ENCODE data around the gene GRIA4. TPM values are rescaled to one million over a fixed set of nuclear protein-coding genes. Genes with fewer than 3 reads are reported as not detected.

Gene GRIA4
- total RNA-seq, 2 experiments from 2014 or later = not detected

DNA sequence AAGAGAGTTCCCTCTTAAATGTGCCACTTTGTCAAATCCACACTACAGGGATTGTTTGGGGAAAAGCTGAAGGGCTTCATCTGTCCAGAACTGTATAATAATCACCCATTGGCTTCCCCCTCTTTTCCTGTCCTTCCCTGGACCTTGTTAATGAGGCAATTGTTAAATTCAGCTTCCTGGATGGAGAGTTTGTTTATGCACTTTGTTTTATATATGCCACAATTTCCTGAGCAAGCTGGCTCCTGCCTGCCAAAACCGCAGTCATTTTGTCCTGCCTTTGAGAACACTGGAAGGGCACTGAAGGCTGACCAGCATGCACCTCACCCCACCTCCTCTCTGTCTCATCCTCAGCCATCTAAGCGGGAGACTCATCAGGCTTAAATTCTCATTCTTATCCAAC lies 325.9 kb downstream of the GRIA4 start:
- POLR2A ChIA-PET = no interaction called here

GRCh38 chr11:105937331-105937730 lies 327.5 kb downstream of the GRIA4 start:
- CTCF ChIA-PET = no interaction called here
- no peaks in the 10 kb centered on the region for H3K4me1 Mint-ChIP-seq (ENCODE audit: low read depth)
- TF ChIP-seq, protein P1, sequence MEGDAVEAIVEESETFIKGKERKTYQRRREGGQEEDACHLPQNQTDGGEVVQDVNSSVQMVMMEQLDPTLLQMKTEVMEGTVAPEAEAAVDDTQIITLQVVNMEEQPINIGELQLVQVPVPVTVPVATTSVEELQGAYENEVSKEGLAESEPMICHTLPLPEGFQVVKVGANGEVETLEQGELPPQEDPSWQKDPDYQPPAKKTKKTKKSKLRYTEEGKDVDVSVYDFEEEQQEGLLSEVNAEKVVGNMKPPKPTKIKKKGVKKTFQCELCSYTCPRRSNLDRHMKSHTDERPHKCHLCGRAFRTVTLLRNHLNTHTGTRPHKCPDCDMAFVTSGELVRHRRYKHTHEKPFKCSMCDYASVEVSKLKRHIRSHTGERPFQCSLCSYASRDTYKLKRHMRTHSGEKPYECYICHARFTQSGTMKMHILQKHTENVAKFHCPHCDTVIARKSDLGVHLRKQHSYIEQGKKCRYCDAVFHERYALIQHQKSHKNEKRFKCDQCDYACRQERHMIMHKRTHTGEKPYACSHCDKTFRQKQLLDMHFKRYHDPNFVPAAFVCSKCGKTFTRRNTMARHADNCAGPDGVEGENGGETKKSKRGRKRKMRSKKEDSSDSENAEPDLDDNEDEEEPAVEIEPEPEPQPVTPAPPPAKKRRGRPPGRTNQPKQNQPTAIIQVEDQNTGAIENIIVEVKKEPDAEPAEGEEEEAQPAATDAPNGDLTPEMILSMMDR (IDR thresholded peaks at IDR 0.05) = no peak
- no peaks in the 10 kb centered on the region for H3K9me3 Mint-ChIP-seq
- DNase-seq = no peak
- intact Hi-C loops (cut with micrococcal nuclease) = no loop called here
- H3K4me3 Mint-ChIP-seq = no peak overlapping the region
- H3K36me3 Mint-ChIP-seq (ENCODE audit: low read depth) = no peaks in the 10 kb centered on the region
- ATAC-seq = no peak
- H3K27ac Mint-ChIP-seq = no peak overlapping the region
- H3K27me3 Mint-ChIP-seq = no peaks in the 10 kb centered on the region
- POLR2A ChIA-PET = no interaction called here

More for the DNA sequence above, 325.9 kb downstream of the GRIA4 start:
- Mint-ChIP-seq H3K27ac (no peak overlapping the region), H3K36me3 (ENCODE audit: low read depth) (no peaks in the 10 kb centered on the region), H3K27me3 (no peaks in the 10 kb centered on the region), H3K9me3 (no peaks in the 10 kb centered on the region), H3K4me3 (no peak overlapping the region), H3K4me1 (ENCODE audit: low read depth) (no peaks in the 10 kb centered on the region)
- DNase-seq (no peak), ATAC-seq (no peak)
- intact Hi-C loops (cut with micrococcal nuclease) = no loop called here
- TF ChIP-seq, protein P1 (IDR thresholded peaks at IDR 0.05) = no peak
- CTCF ChIA-PET = no interaction called here

- no peaks in the 10 kb centered on the region for H3K27me3 Mint-ChIP-seq
These were observed 327.9 kb downstream of the GRIA4 start for GRCh38 chr11:105937738-105938137.

GRCh38 chr11:105942921-105943320 lies 333.0 kb downstream of the GRIA4 start:
- intact Hi-C loops (cut with micrococcal nuclease) = no loop called here
- Mint-ChIP-seq H3K27me3 (peaks cover 4% of the 10 kb centered on the region), H3K9me3 (no peaks in the 10 kb centered on the region), H3K27ac (no peak overlapping the region), H3K36me3 (ENCODE audit: low read depth) (no peaks in the 10 kb centered on the region), H3K4me3 (no peak overlapping the region), H3K4me1 (ENCODE audit: low read depth) (no peaks in the 10 kb centered on the region)
- POLR2A ChIA-PET = no interaction called here
- TF ChIP-seq, protein P1 (IDR thresholded peaks at IDR 0.05) = no peak
- ATAC-seq (no peak), DNase-seq (no peak)
- CTCF ChIA-PET = no interaction called here

More at GRCh38 chr11:105937738-105938137, 327.9 kb downstream of the GRIA4 start:
- Mint-ChIP-seq H3K9me3 (no peaks in the 10 kb centered on the region), H3K27ac (no peak overlapping the region), H3K36me3 (ENCODE audit: low read depth) (no peaks in the 10 kb centered on the region), H3K4me1 (ENCODE audit: low read depth) (no peaks in the 10 kb centered on the region), H3K4me3 (no peak overlapping the region)
- ChIA-PET CTCF (no interaction called here), POLR2A (no interaction called here)
- DNase-seq (no peak), ATAC-seq (no peak)
- intact Hi-C loops (cut with micrococcal nuclease) = no loop called here
- TF ChIP-seq, protein P1 (IDR thresholded peaks at IDR 0.05) = no peak

GRCh38 chr11:105948918-105949590 lies 339.2 kb downstream of the GRIA4 start:
- Mint-ChIP-seq H3K9me3 (no peaks in the 10 kb centered on the region), H3K27ac (no peak overlapping the region), H3K27me3 (peaks cover 7% of the 10 kb centered on the region), H3K36me3 (ENCODE audit: low read depth) (no peaks in the 10 kb centered on the region), H3K4me3 (no peak overlapping the region), H3K4me1 (ENCODE audit: low read depth) (no peaks in the 10 kb centered on the region)
- TF ChIP-seq, protein P1 (IDR thresholded peaks at IDR 0.05) = no peak
- ATAC-seq = no peak
- intact Hi-C loops (cut with micrococcal nuclease) = no loop called here
- DNase-seq = no peak
- ChIA-PET CTCF (no interaction called here), POLR2A (no interaction called here)
